Measurements from ENCODE around the gene ACVR2B.

The ACVR2B gene

GRCh38 chr3:38522002-38522401 lies 68.3 kb downstream of the ACVR2B start:
- no CpG with 5 or more reads among the region's 6 CpGs for WGBS, 2 donors (ENCODE audit: extremely low coverage in 2 of 2, insufficient read length in 2 of 2, insufficient replicate concordance in 1 of 2)

DNA sequence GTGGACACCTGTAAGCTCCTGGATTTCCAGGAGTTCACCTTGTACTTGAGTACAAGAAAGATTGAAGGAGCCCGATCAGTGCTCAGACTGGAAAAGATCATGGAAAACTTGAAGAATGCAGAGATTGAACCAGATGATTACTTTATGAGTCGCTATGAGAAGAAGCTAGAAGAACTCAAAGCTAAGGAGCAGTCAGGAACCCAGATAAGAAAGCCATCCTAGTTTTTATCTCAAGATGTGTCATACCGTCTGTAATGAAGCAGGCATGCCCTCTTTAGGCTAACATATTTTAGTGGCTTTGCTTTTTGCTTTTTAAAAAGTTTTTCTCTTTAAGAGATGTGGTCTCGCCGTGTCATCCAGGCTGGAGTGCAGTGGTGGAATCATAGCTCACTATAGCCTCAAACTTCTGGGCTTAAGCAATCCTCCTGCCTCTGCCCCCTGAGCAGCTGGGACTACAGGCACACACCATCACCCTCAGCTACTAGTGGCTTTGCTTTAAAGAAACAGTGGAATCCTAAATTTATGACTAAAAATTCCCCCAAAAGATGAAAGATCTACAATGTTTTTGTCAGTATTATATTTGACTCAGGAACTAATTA lies 70.5 kb downstream of the ACVR2B start:
- no peak overlapping the region for H3K4me3 ChIP-seq (ENCODE audit: low read length in 2 of 2)
- H3K23ac ChIP-seq (ENCODE audit: low read depth, low read length, poor library complexity), result no peak overlapping the region
- H3K18ac ChIP-seq (ENCODE audit: low read length), result no peak overlapping the region
- peaks cover 12 to 84% of the 10 kb centered on the region in 2 donors for H3K36me3 ChIP-seq (replicated peaks in 1 of 2; ENCODE audit: control insufficient read depth in 2 of 2, insufficient read depth in 2 of 2, low read length in 2 of 2)
- H3K4ac ChIP-seq (ENCODE audit: low read length), result no peak overlapping the region
- no peak overlapping the region for H4K91ac ChIP-seq (ENCODE audit: low read depth, low read length, poor library complexity)
- H3K79me1 ChIP-seq (ENCODE audit: low read depth, low read length), result no peaks in the 10 kb centered on the region
- no peak overlapping the region for H2BK12ac ChIP-seq (ENCODE audit: low read length)
- no peak overlapping the region for H4K8ac ChIP-seq (ENCODE audit: low read depth, low read length)
- H3K14ac ChIP-seq (ENCODE audit: low read length), result no peak overlapping the region
- no peak for DNase-seq (ENCODE audit: low spot score)
- WGBS, 2 donors (ENCODE audit: extremely low coverage in 2 of 2, insufficient read length in 2 of 2, insufficient replicate concordance in 1 of 2), result no CpG with 5 or more reads among the region's 5 CpGs
- no peak overlapping the region for H2BK15ac ChIP-seq (ENCODE audit: low read length)
- H3K4me2 ChIP-seq (ENCODE audit: insufficient read depth, low read length, poor library complexity, severe bottlenecking), result no peak overlapping the region
- H2BK120ac ChIP-seq (ENCODE audit: low read depth, low read length), result no peak overlapping the region
- H3K27ac ChIP-seq (replicated peaks; ENCODE audit: low read length), result no peak overlapping the region
- H3K27me3 ChIP-seq (ENCODE audit: control insufficient read depth in 3 of 3, insufficient read depth in 3 of 3, low read depth in 1 of 3, low read length in 3 of 3), result no peaks in the 10 kb centered on the region
- no peak overlapping the region for H2BK5ac ChIP-seq (ENCODE audit: low read length)
- no peaks in the 10 kb centered on the region for H3K9me3 ChIP-seq (replicated peaks in 1 of 2; ENCODE audit: control insufficient read depth in 2 of 2, insufficient read depth in 1 of 2, low read depth in 1 of 2, low read length in 2 of 2)
- no peak overlapping the region for H2AK5ac ChIP-seq (ENCODE audit: low read depth, low read length)
- no peaks in the 10 kb centered on the region for H3K4me1 ChIP-seq (ENCODE audit: control insufficient read depth in 2 of 2, insufficient read depth in 1 of 2, low read depth in 1 of 2, low read length in 2 of 2)
- no peak overlapping the region for H2AFZ ChIP-seq (ENCODE audit: low read length)
- H3K9ac ChIP-seq (ENCODE audit: low read depth, low read length, poor library complexity), result no peak overlapping the region

More at GRCh38 chr3:38522002-38522401, 68.3 kb downstream of the ACVR2B start:
- no peak overlapping the region for H2BK120ac ChIP-seq (ENCODE audit: low read depth, low read length)
- no peak overlapping the region for H3K18ac ChIP-seq (ENCODE audit: low read length)
- no peak overlapping the region for H2BK15ac ChIP-seq (ENCODE audit: low read length)
- no peak overlapping the region for H2BK5ac ChIP-seq (ENCODE audit: low read length)
- no peak overlapping the region for H3K23ac ChIP-seq (ENCODE audit: low read depth, low read length, poor library complexity)
- no peak overlapping the region for H2AK5ac ChIP-seq (ENCODE audit: low read depth, low read length)
- no peak overlapping the region for H3K27ac ChIP-seq (replicated peaks; ENCODE audit: low read length)
- H3K4me3 ChIP-seq (ENCODE audit: low read length in 2 of 2), result no peak overlapping the region
- no peaks in the 10 kb centered on the region for H3K9me3 ChIP-seq (replicated peaks in 1 of 2; ENCODE audit: control insufficient read depth in 2 of 2, insufficient read depth in 1 of 2, low read depth in 1 of 2, low read length in 2 of 2)
- no peak overlapping the region for H2AFZ ChIP-seq (ENCODE audit: low read length)
- no peak for DNase-seq (ENCODE audit: low spot score)
- no peaks in the 10 kb centered on the region for H3K27me3 ChIP-seq (ENCODE audit: control insufficient read depth in 3 of 3, insufficient read depth in 3 of 3, low read depth in 1 of 3, low read length in 3 of 3)
- no peaks in the 10 kb centered on the region for H3K4me1 ChIP-seq (ENCODE audit: control insufficient read depth in 2 of 2, insufficient read depth in 1 of 2, low read depth in 1 of 2, low read length in 2 of 2)
- H3K4me2 ChIP-seq (ENCODE audit: insufficient read depth, low read length, poor library complexity, severe bottlenecking), result no peak overlapping the region
- H3K9ac ChIP-seq (ENCODE audit: low read depth, low read length, poor library complexity), result no peak overlapping the region
- H4K91ac ChIP-seq (ENCODE audit: low read depth, low read length, poor library complexity), result no peak overlapping the region
- H3K14ac ChIP-seq (ENCODE audit: low read length), result no peak overlapping the region
- no peaks in the 10 kb centered on the region for H3K79me1 ChIP-seq (ENCODE audit: low read depth, low read length)
- peaks cover 7 to 88% of the 10 kb centered on the region in 2 donors for H3K36me3 ChIP-seq (replicated peaks in 1 of 2; ENCODE audit: control insufficient read depth in 2 of 2, insufficient read depth in 2 of 2, low read length in 2 of 2)
- no peak overlapping the region for H2BK12ac ChIP-seq (ENCODE audit: low read length)
- no peak overlapping the region for H3K4ac ChIP-seq (ENCODE audit: low read length)
- H4K8ac ChIP-seq (ENCODE audit: low read depth, low read length), result no peak overlapping the region

GRCh38 chr3:38526792-38527191 lies 73.1 kb downstream of the ACVR2B start:
- H3K9me3 ChIP-seq (replicated peaks in 1 of 2; ENCODE audit: control insufficient read depth in 2 of 2, insufficient read depth in 1 of 2, low read depth in 1 of 2, low read length in 2 of 2), result no peaks in the 10 kb centered on the region
- H4K8ac ChIP-seq (ENCODE audit: low read depth, low read length), result no peak overlapping the region
- WGBS, 2 donors (ENCODE audit: extremely low coverage in 2 of 2, insufficient read length in 2 of 2, insufficient replicate concordance in 1 of 2), result no CpG with 5 or more reads among the region's 14 CpGs
- H3K9ac ChIP-seq (ENCODE audit: low read depth, low read length, poor library complexity), result no peak overlapping the region
- no peaks in the 10 kb centered on the region for H3K79me1 ChIP-seq (ENCODE audit: low read depth, low read length)
- no peak for DNase-seq (ENCODE audit: low spot score)
- H2AK5ac ChIP-seq (ENCODE audit: low read depth, low read length), result no peak overlapping the region
- no peak overlapping the region for H2BK12ac ChIP-seq (ENCODE audit: low read length)
- no peak overlapping the region for H2AFZ ChIP-seq (ENCODE audit: low read length)
- H3K4me2 ChIP-seq (ENCODE audit: insufficient read depth, low read length, poor library complexity, severe bottlenecking), result no peak overlapping the region
- H3K27ac ChIP-seq (replicated peaks; ENCODE audit: low read length), result no peak overlapping the region
- no peak overlapping the region for H3K4me3 ChIP-seq (ENCODE audit: low read length in 2 of 2)
- no peak overlapping the region for H2BK120ac ChIP-seq (ENCODE audit: low read depth, low read length)
- no peak overlapping the region for H4K91ac ChIP-seq (ENCODE audit: low read depth, low read length, poor library complexity)
- H2BK15ac ChIP-seq (ENCODE audit: low read length), result no peak overlapping the region
- H3K36me3 ChIP-seq (replicated peaks in 1 of 2; ENCODE audit: control insufficient read depth in 2 of 2, insufficient read depth in 2 of 2, low read length in 2 of 2), result peaks cover 12 to 77% of the 10 kb centered on the region in 2 donors
- peaks cover 0 to under 1% of the 10 kb centered on the region in 2 donors for H3K4me1 ChIP-seq (ENCODE audit: control insufficient read depth in 2 of 2, insufficient read depth in 1 of 2, low read depth in 1 of 2, low read length in 2 of 2)
- no peak overlapping the region for H3K23ac ChIP-seq (ENCODE audit: low read depth, low read length, poor library complexity)
- no peak overlapping the region for H3K4ac ChIP-seq (ENCODE audit: low read length)
- no peak overlapping the region for H3K18ac ChIP-seq (ENCODE audit: low read length)
- H3K14ac ChIP-seq (ENCODE audit: low read length), result no peak overlapping the region
- H2BK5ac ChIP-seq (ENCODE audit: low read length), result no peak overlapping the region
- no peaks in the 10 kb centered on the region for H3K27me3 ChIP-seq (ENCODE audit: control insufficient read depth in 3 of 3, insufficient read depth in 3 of 3, low read depth in 1 of 3, low read length in 3 of 3)

GRCh38 chr3:38528457-38528856 lies 74.8 kb downstream of the ACVR2B start:
- Histone ChIP-seq H4K91ac (ENCODE audit: low read depth, low read length, poor library complexity) (no peak overlapping the region), H3K4me2 (ENCODE audit: insufficient read depth, low read length, poor library complexity, severe bottlenecking) (no peak overlapping the region)
- DNase-seq (ENCODE audit: low spot score), result no peak

More at GRCh38 chr3:38528457-38528856, 74.8 kb downstream of the ACVR2B start:
- Histone ChIP-seq H3K27me3 (ENCODE audit: control insufficient read depth in 3 of 3, insufficient read depth in 3 of 3, low read depth in 1 of 3, low read length in 3 of 3) (no peaks in the 10 kb centered on the region), H3K23ac (ENCODE audit: low read depth, low read length, poor library complexity) (no peak overlapping the region), H3K14ac (ENCODE audit: low read length) (no peak overlapping the region), H3K4me3 (ENCODE audit: low read length in 2 of 2) (no peak overlapping the region), H3K9ac (ENCODE audit: low read depth, low read length, poor library complexity) (no peak overlapping the region), H3K79me1 (ENCODE audit: low read depth, low read length) (no peaks in the 10 kb centered on the region), H2BK120ac (ENCODE audit: low read depth, low read length) (no peak overlapping the region), H3K36me3 (replicated peaks in 1 of 2; ENCODE audit: control insufficient read depth in 2 of 2, insufficient read depth in 2 of 2, low read length in 2 of 2) (peaks cover 10 to 64% of the 10 kb centered on the region in 2 donors), H3K9me3 (replicated peaks in 1 of 2; ENCODE audit: control insufficient read depth in 2 of 2, insufficient read depth in 1 of 2, low read depth in 1 of 2, low read length in 2 of 2) (no peaks in the 10 kb centered on the region), H2BK12ac (ENCODE audit: low read length) (no peak overlapping the region), H3K4ac (ENCODE audit: low read length) (no peak overlapping the region), H2AK5ac (ENCODE audit: low read depth, low read length) (no peak overlapping the region), H2AFZ (ENCODE audit: low read length) (no peak overlapping the region), H2BK5ac (ENCODE audit: low read length) (no peak overlapping the region), H3K27ac (replicated peaks; ENCODE audit: low read length) (no peak overlapping the region), H3K4me1 (ENCODE audit: control insufficient read depth in 2 of 2, insufficient read depth in 1 of 2, low read depth in 1 of 2, low read length in 2 of 2) (peaks cover 0 to 4% of the 10 kb centered on the region in 2 donors), H4K8ac (ENCODE audit: low read depth, low read length) (no peak overlapping the region), H2BK15ac (ENCODE audit: low read length) (no peak overlapping the region), H3K18ac (ENCODE audit: low read length) (no peak overlapping the region)
- no CpG with 5 or more reads among the region's 1 CpG for WGBS, 2 donors (ENCODE audit: extremely low coverage in 2 of 2, insufficient read length in 2 of 2, insufficient replicate concordance in 1 of 2)

Data from neuronal stem cell (in vitro differentiated cells).